HepG2 (cell line): ENCODE results near the gene ZFP92. TPM values are rescaled to one million over a fixed set of nuclear protein-coding genes. Genes with fewer than 3 reads are reported as not detected.

Experiments used
- ATAC-seq: fragments of 200-7000 bp; cut with Tn5 transposase; 3 replicates; pipeline ENCODE4 v1.9.1; 2020; ENCODE audit warnings: mild to moderate bottlenecking, moderate library complexity
- BruUV-seq: library from RNA; stranded (reverse); fragments of 400-500 nt; replicated peaks from 2 replicates; lab custom pipeline; 2021; lab: Mats Ljungman, UMichigan
- CTCF ChIA-PET: fragments of 300-600 bp; formaldehyde crosslinking; extraction: SDS; loops from one replicate; lab custom pipeline; 2021; ENCODE audit warnings: low total read pairs, inconsistent platforms, low intra/inter-chr PET ratio; lab: Yijun Ruan, JAX
- POLR2A ChIA-PET: fragments of 350-600 bp; sonication (Branson Sonifier 250); formaldehyde crosslinking; loops from one replicate; lab custom pipeline; 2020; ENCODE audit warnings: antibody characterized with exemption, inconsistent platforms; lab: Yijun Ruan, JAX
- DNase-seq: peaks from one replicate; pipeline ENCODE4 v3.0.0-alpha.2; 2015; ENCODE audit warnings: low spot score
- FAIRE-seq: peaks from 3 replicates; lab custom pipeline; 2011; peaks lifted over from hg19 to GRCh38; lab: Jason Lieb, UNC
- H2AFZ ChIP-seq: one replicate; pipeline ENCODE4 v1.6.1; 2011; ENCODE audit warnings: low read length, inconsistent platforms
- H3K27ac ChIP-seq: fragments of 300-600 bp; 3 replicates; pipeline ENCODE4 v1.8.0; 2011; ENCODE audit warnings: mixed run types, mild to moderate bottlenecking, mixed read lengths, low read length, inconsistent platforms; ENCODE audit not compliant: insufficient read depth; ENCODE audit errors: extremely low read length
- H3K27me3 ChIP-seq, 2 experiments: fragments of 200-600 bp in 1 of 2; 2 replicates in 1 of 2; 3 replicates in 1 of 2; pipeline versions ENCODE4 v1.6.0 to v1.8.0; 2011; ENCODE audit warnings: low read length in 2 of 2, mild to moderate bottlenecking in 2 of 2, moderate library complexity in 2 of 2, inconsistent platforms in 1 of 2; ENCODE audit not compliant: insufficient read depth in 2 of 2, control insufficient read depth in 1 of 2
- H3K36me3 ChIP-seq, 2 experiments: fragments of 200-600 bp in 1 of 2; replicated peaks in 1 of 2; 2 replicates in 1 of 2; 3 replicates in 1 of 2; pipeline versions ENCODE4 v1.5.1 to v1.8.0; 2011; ENCODE audit warnings: low read length in 2 of 2, inconsistent platforms in 1 of 2; ENCODE audit not compliant: insufficient read depth in 2 of 2, control insufficient read depth in 1 of 2
- H3K4me1 ChIP-seq: 2 replicates; pipeline ENCODE4 v1.5.1; 2012; ENCODE audit warnings: low read length, inconsistent platforms; ENCODE audit not compliant: insufficient read depth
- H3K4me2 ChIP-seq: 2 replicates; pipeline ENCODE4 v1.6.0; 2011; ENCODE audit warnings: low read depth, low read length, inconsistent platforms
- H3K4me3 ChIP-seq, 3 experiments: fragments of 200-600 bp in 1 of 3; sonication (generic), shearing (Covaris generic) in 1 of 3; replicated peaks in 1 of 3; 2 replicates each; pipeline ENCODE4 v1.5.1; 2011 to 2016; ENCODE audit warnings: low read length in 3 of 3, inconsistent platforms in 2 of 3, low read depth in 2 of 3, mild to moderate bottlenecking in 2 of 3, control low read depth in 1 of 3, mixed read lengths in 1 of 3; ENCODE audit not compliant: insufficient read depth in 1 of 3
- H3K79me2 ChIP-seq: one replicate; pipeline ENCODE4 v1.6.1; 2011; ENCODE audit warnings: low read length, inconsistent platforms; ENCODE audit not compliant: insufficient read depth
- H3K9ac ChIP-seq: 2 replicates; pipeline ENCODE4 v1.6.0; 2011; ENCODE audit warnings: mild to moderate bottlenecking, low read depth, low read length, inconsistent platforms; ENCODE audit not compliant: insufficient read depth
- H3K9me3 ChIP-seq: 2 replicates; pipeline ENCODE4 v1.5.1; 2012; ENCODE audit warnings: mild to moderate bottlenecking, low read length
- H4K20me1 ChIP-seq: 2 replicates; pipeline ENCODE4 v1.6.0; 2011; ENCODE audit warnings: inconsistent platforms, mild to moderate bottlenecking, low read length, moderate library complexity; ENCODE audit not compliant: insufficient read depth
- AHDC1 ChIP-seq: sonication (generic); formaldehyde crosslinking; IDR thresholded peaks from 2 replicates; pipeline ENCODE4 v1.5.1; 2020; ENCODE audit warnings: mild to moderate bottlenecking, missing genetic modification reagents, borderline replicate concordance
- ARNT2 ChIP-seq: sonication (generic); formaldehyde crosslinking; IDR thresholded peaks from 2 replicates; pipeline ENCODE4 v1.8.0; 2022; ENCODE audit warnings: mild to moderate bottlenecking, low read depth, missing genetic modification reagents, moderate library complexity
- DR1 ChIP-seq: sonication (generic); formaldehyde crosslinking; IDR thresholded peaks from 2 replicates; pipeline ENCODE4 v1.8.0; 2021; ENCODE audit warnings: mild to moderate bottlenecking, missing genetic modification reagents, inconsistent platforms
- EZH2 ChIP-seq: conservative IDR thresholded peaks from 2 replicates; pipeline ENCODE4 v1.6.1; 2012; ENCODE audit warnings: mild to moderate bottlenecking, low read depth, low read length, moderate library complexity
- HOXA5 ChIP-seq: sonication (generic); formaldehyde crosslinking; IDR thresholded peaks from 2 replicates; pipeline ENCODE4 v1.4.0; 2020; ENCODE audit warnings: missing genetic modification reagents
- NCOA1 ChIP-seq: sonication (generic); formaldehyde crosslinking; IDR thresholded peaks from 2 replicates; pipeline ENCODE4 v1.9.0; 2021; ENCODE audit warnings: missing genetic modification reagents
- NFIC ChIP-seq: IDR thresholded peaks from 2 replicates; pipeline ENCODE4 v1.6.1; 2012; ENCODE audit warnings: mild to moderate bottlenecking, low read length, inconsistent platforms
- NR0B2 ChIP-seq: sonication (generic); formaldehyde crosslinking; IDR thresholded peaks from 2 replicates; pipeline ENCODE4 v1.4.0; 2020; ENCODE audit warnings: mild to moderate bottlenecking, missing genetic modification reagents
- PAF1 ChIP-seq: IDR thresholded peaks from 2 replicates; pipeline ENCODE4 v1.6.1; 2016; ENCODE audit warnings: missing genetic modification reagents, missing compliant biosample characterization
- SPEN ChIP-seq: sonication (generic); formaldehyde crosslinking; IDR thresholded peaks from 2 replicates; pipeline ENCODE4 v1.5.1; 2020; ENCODE audit warnings: low read depth, mild to moderate bottlenecking, missing genetic modification reagents
- TEAD2 ChIP-seq: sonication (generic); formaldehyde crosslinking; IDR thresholded peaks from 2 replicates; pipeline ENCODE4 v1.9.0; 2021; ENCODE audit warnings: missing genetic modification reagents
- ZBTB21 ChIP-seq: sonication (generic); formaldehyde crosslinking; IDR thresholded peaks from 2 replicates; pipeline ENCODE4 v1.4.0; 2020; ENCODE audit warnings: missing genetic modification reagents
- ZIK1 ChIP-seq: sonication (generic); formaldehyde crosslinking; IDR thresholded peaks from 2 replicates; pipeline ENCODE4 v1.5.0; 2020; ENCODE audit warnings: mild to moderate bottlenecking, low read depth, missing genetic modification reagents, borderline replicate concordance
- ZNF224 ChIP-seq: sonication (generic); formaldehyde crosslinking; IDR thresholded peaks from 2 replicates; pipeline ENCODE4 v1.5.0; 2020; ENCODE audit warnings: mild to moderate bottlenecking, missing genetic modification reagents
- ZNF292 ChIP-seq: sonication (generic); formaldehyde crosslinking; IDR thresholded peaks from 2 replicates; pipeline ENCODE4 v1.8.1; 2022; ENCODE audit warnings: mild to moderate bottlenecking, low read depth, missing genetic modification reagents, borderline replicate concordance
- ZNF501 ChIP-seq: sonication (generic); formaldehyde crosslinking; IDR thresholded peaks from 2 replicates; pipeline ENCODE4 v1.5.1; 2020; ENCODE audit warnings: mild to moderate bottlenecking, moderate library complexity, missing genetic modification reagents
- ZNF746 ChIP-seq: sonication (generic); formaldehyde crosslinking; IDR thresholded peaks from 2 replicates; pipeline ENCODE4 v1.8.0; 2022; ENCODE audit warnings: mild to moderate bottlenecking, missing genetic modification reagents
- ZNF883 ChIP-seq: sonication (generic); formaldehyde crosslinking; IDR thresholded peaks from 2 replicates; pipeline ENCODE4 v1.5.1; 2020; ENCODE audit warnings: mild to moderate bottlenecking, missing genetic modification reagents; ENCODE audit errors: not compliant biosample characterization
- WGBS: methylation state at CpG from one replicate; pipeline ENCODE4 v1.1.6; 2017; ENCODE audit warnings: low lambda C conversion rate; 5-methylcytosine and 5-hydroxymethylcytosine counted together
- in situ Hi-C: cut with HindIII; loops from 2 replicates; pipeline ENCODE4 v1.10.0; 2017; ENCODE audit warnings: low pct_unique_long_range_greater_than_20kb; ENCODE audit not compliant: extremely low pct_ligation_motif_present
- intact Hi-C: fragments of 100-400 bp; cut with micrococcal nuclease; formaldehyde crosslinking; loops from one replicate; pipeline ENCODE4 v1.10.0; 2022; ENCODE audit not compliant: unreplicated experiment
- polyA plus RNA-seq, 8 experiments: library from polyadenylated mRNA; depleted of rRNA in 3 of 8; stranded (reverse) in 7 of 8; unstranded in 1 of 8; fragments of >200 nt; fragmentation: Illumina TruSeq in 4 of 8; extraction: Trizol in 4 of 8; gene quantifications; 2 replicates each; pipeline versions ENCODE4 v1.2.1 to v1.2.3, GENCODE V29; 2011 to 2016; ENCODE audit warnings: low read depth in 4 of 8, missing spikeins in 1 of 8, mixed read lengths in 1 of 8; ENCODE audit not compliant: insufficient read depth in 1 of 8
- total RNA-seq, 5 experiments: library from RNA; depleted of rRNA; stranded (reverse); fragments of >200 nt; fragmentation: Illumina TruSeq; extraction: Trizol; gene quantifications; 2 replicates each; pipeline ENCODE4 v1.2.3, GENCODE V29; 2016; ENCODE audit warnings: low read depth in 1 of 5

The ZFP92 gene
- total and polyA plus RNA-seq, 2 of the 13 experiments (the other 11 are each of a cell fraction or from before 2014, with no cell fraction given) = 0.02 TPM; not detected in 1

GRCh38 chrX:153375571-153375970, 35.7 kb upstream of the ZFP92 start:
- Histone ChIP-seq H3K27ac (no peak overlapping the region), H2AFZ (no peak overlapping the region), H3K79me2 (no peaks in the 10 kb centered on the region), H3K4me1 (no peaks in the 10 kb centered on the region), H3K4me3 (no peak overlapping the region), H3K9me3 (no peaks in the 10 kb centered on the region), H3K9ac (no peak overlapping the region), H3K4me2 (no peak overlapping the region), H3K27me3 (peaks cover 0 to 6% of the 10 kb centered on the region in 2 experiments; a peak in 1 of 5 replicates), H4K20me1 (no peaks in the 10 kb centered on the region), H3K36me3 (no peaks in the 10 kb centered on the region)
- ChIA-PET POLR2A (no interaction called here), CTCF (no interaction called here)
- intact Hi-C loops (no loop called here), in situ Hi-C loops (no loop called here)
- no peak for ATAC-seq
- FAIRE-seq = no peak
- DNase-seq = no peak
- no TSS peak for BruUV-seq
- WGBS = 0% methylated on average over 1 of the region's 5 CpGs
- TF ChIP-seq NCOA1 (CRISPR knock-in tag) (no peak), TEAD2 (CRISPR knock-in tag) (no peak), AHDC1 (CRISPR knock-in tag) (no peak), PAF1 (CRISPR knock-in tag) (no peak), ZNF883 (CRISPR knock-in tag) (no peak), ZNF746 (CRISPR knock-in tag) (no peak), ZNF292 (no peak), ZIK1 (no peak), NFIC (no peak), ARNT2 (CRISPR knock-in tag) (no peak), SPEN (CRISPR knock-in tag) (no peak), HOXA5 (CRISPR knock-in tag) (no peak), DR1 (CRISPR knock-in tag) (no peak), ZBTB21 (CRISPR knock-in tag) (no peak), NR0B2 (CRISPR knock-in tag) (no peak), ZNF501 (no peak), EZH2 (no peak), ZNF224 (CRISPR knock-in tag) (no peak)
